NCI-H1048 (cell line): Measurements from ENCODE around the gene RFX7.

Source experiments
- DNase-seq: peaks from one replicate; lab custom pipeline; 2025; lab: John Stamatoyannopoulos, UW

The RFX7 gene

GRCh38 chr15:56126409-56126808 is 117.3 kb downstream of the RFX7 start:
- no peak for DNase-seq

GRCh38 chr15:56124391-56124790 is 119.3 kb downstream of the RFX7 start:
- no peak for DNase-seq

GRCh38 chr15:56105855-56106254 is 137.8 kb downstream of the RFX7 start:
- DNase-seq = no peak

- no peak for DNase-seq
Observed at GRCh38 chr15:56102441-56102840, 141.2 kb downstream of the RFX7 start.

- no peak for DNase-seq
Observed at GRCh38 chr15:56099311-56099710, 144.4 kb downstream of the RFX7 start.

- no peak for DNase-seq
Observed at GRCh38 chr15:56098195-56098863, 145.3 kb downstream of the RFX7 start.

GRCh38 chr15:56095406-56095805 is 148.3 kb downstream of the RFX7 start:
- DNase-seq = no peak

GRCh38 chr15:56094171-56094570 is 149.5 kb downstream of the RFX7 start:
- no peak for DNase-seq

- no peak for DNase-seq
Observed at GRCh38 chr15:56088389-56088788, 155.3 kb downstream of the RFX7 start.

GRCh38 chr15:56086566-56086965 is 157.1 kb downstream of the RFX7 start:
- DNase-seq = no peak

GRCh38 chr15:56082263-56082761 is 161.4 kb downstream of the RFX7 start:
- no peak for DNase-seq

GRCh38 chr15:56077081-56077480 is 166.6 kb downstream of the RFX7 start:
- no peak for DNase-seq

- no peak for DNase-seq
Observed at GRCh38 chr15:56076640-56077039, 167.0 kb downstream of the RFX7 start.

- no peak for DNase-seq
Observed at GRCh38 chr15:56074481-56075265, 169.0 kb downstream of the RFX7 start.

- no peak for DNase-seq
Observed at GRCh38 chr15:56064152-56064551, 179.5 kb downstream of the RFX7 start.

GRCh38 chr15:56059716-56060115 is 184.0 kb downstream of the RFX7 start:
- no peak for DNase-seq

- DNase-seq = no peak
Observed at GRCh38 chr15:56058986-56059385, 184.7 kb downstream of the RFX7 start.

GRCh38 chr15:56056626-56057025 is 187.1 kb downstream of the RFX7 start:
- DNase-seq = no peak

GRCh38 chr15:56053046-56053400 is 190.7 kb downstream of the RFX7 start:
- DNase-seq = no peak

- no peak for DNase-seq
Observed at GRCh38 chr15:56052395-56053045, 191.2 kb downstream of the RFX7 start.

GRCh38 chr15:56051676-56052075 is 192.0 kb downstream of the RFX7 start:
- no peak for DNase-seq

GRCh38 chr15:56049577-56049976 is 194.1 kb downstream of the RFX7 start:
- no peak for DNase-seq

GRCh38 chr15:56047354-56047753 is 196.3 kb downstream of the RFX7 start:
- no peak for DNase-seq
